ENCODE data around the gene TCF15.

The TCF15 gene

DNA sequence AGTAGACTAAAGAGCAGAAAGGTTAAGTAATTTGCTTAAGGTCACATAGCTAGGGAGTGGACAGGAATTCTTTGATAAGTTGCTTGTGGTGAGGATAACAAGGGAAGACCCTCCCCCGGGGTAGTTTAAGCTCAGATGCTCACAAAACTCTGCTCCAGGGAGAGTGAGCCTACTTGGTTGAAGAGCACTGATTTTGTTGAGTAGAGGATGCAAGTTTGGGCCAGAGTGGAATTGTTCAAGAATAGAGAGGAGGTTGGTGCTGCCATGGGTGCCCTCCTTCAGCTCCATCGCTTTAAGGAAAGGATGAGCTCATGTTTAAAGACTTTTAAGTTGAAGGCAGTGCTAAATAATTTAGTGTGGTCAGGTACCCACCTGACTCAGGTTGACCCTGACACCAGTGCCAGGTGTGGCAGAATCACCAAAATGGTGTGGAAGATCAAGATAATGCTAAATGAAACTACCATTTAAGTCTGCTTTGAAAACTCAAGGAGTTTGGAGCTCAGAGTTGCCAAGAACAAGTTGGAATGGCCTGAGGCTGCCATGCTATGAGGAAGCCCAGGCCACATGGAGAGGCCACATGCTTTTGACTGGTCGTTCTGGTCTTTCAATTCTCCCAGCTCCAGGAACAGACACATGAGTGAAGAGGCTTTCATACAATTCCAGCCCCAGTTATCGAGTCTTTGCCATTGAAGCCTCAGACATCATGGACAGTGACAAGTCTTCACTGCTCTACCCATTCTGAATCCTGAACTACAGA, 8.0 kb upstream of the TCF15 start:
- DNase-seq (ENCODE audit: low read depth in 1 of 2, low spot score in 1 of 2): peak in 1 of 2 experiments; percentile 54
- no peak for TF ChIP-seq JUND (IDR thresholded peaks at IDR 0.05; ENCODE audit: low read depth)
- in situ Hi-C loops (cut with HindIII; ENCODE audit: low pct_unique_long_range_greater_than_20kb, low sequenced_read_pairs): no loop called here

DNA sequence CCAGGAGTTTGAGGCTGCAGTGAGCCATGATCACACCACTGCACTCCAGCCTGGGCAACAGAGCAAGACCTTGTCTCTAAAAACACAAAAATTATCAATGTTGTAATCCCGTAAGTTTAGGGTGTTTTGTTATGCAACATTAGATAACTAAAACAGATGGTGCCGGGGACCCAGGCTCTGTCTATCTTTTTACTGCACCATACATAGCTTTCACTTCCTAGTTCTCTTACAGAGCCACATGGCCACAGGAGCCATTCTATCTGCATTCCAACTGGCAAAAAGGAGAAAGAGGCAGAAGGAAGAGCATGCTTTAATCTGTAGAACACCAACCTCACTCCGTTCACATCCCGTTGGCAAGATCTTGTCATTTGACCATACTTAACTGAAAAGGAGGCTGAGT, 5.4 kb upstream of the TCF15 start:
- in situ Hi-C loops (cut with HindIII; ENCODE audit: low pct_unique_long_range_greater_than_20kb, low sequenced_read_pairs): no loop called here
- TF ChIP-seq JUND (IDR thresholded peaks at IDR 0.05; ENCODE audit: low read depth): no peak
- no peak for DNase-seq (ENCODE audit: low read depth in 1 of 2, low spot score in 1 of 2)

DNA sequence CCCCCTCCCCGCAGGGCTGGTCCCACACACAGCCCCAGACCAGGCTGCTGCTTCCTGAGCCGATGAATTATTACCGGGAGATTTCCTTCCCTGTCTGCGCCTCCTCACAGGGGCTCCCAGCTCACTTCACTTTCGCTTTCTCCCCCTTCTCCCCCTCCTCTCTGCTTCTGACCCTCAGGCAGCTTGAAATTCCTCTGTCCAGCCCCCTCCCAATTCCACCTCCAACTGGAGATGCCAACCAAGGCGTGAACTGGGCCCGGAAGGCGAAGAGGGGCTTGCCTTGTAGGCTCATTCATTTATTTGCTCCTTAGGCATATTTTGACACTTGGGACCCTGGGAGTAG, 1.7 kb upstream of the TCF15 start:
- in situ Hi-C loops (cut with HindIII; ENCODE audit: low pct_unique_long_range_greater_than_20kb, low sequenced_read_pairs): no loop called here

DNA sequence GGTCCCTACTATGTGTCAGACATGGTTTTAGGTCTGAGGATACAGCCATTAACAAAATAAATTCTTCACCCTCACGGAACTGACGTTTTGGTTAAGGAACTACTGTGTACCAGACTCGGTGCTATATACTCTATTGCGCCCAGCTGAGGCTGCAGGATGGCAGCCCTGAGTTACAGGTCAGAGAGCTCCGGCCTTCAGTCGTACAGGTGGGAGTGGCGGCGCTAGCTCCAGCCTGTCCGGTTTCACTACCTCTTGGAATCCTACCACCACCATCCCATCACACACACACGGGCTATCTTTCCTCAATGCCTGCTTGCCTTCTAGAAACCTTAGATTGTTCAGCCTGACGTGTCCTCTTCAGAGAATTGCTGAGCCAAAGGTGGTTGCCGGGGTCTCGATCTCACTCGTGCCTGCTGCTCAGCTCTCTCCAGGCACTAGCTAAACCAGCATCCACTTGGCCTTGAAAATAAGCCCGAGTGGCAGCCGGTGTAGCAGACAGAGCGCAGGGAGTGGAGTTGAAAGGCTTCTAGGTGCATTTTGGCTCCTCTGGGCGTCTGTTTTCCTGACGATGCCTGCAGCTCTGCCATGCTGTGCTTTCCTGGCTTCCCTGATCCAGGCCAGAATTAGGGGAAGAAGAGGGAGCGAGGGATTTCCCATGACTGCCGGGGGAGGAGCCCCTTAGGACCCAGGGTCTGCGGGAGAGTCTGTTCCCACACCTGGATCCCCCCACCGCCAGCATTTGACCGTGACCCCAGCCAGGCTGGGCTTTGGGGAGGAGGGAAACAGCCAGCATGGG, 1.1 kb upstream of the TCF15 start:
- in situ Hi-C loops (cut with HindIII; ENCODE audit: low pct_unique_long_range_greater_than_20kb, low sequenced_read_pairs): no loop called here
- TF ChIP-seq JUND (IDR thresholded peaks at IDR 0.05; ENCODE audit: low read depth): no peak
- DNase-seq (ENCODE audit: low read depth in 1 of 2, low spot score in 1 of 2): no peak

More for the DNA sequence above, 1.7 kb upstream of the TCF15 start:
- no peak for DNase-seq (ENCODE audit: low read depth in 1 of 2, low spot score in 1 of 2)
- TF ChIP-seq JUND (IDR thresholded peaks at IDR 0.05; ENCODE audit: low read depth): no peak

DNA sequence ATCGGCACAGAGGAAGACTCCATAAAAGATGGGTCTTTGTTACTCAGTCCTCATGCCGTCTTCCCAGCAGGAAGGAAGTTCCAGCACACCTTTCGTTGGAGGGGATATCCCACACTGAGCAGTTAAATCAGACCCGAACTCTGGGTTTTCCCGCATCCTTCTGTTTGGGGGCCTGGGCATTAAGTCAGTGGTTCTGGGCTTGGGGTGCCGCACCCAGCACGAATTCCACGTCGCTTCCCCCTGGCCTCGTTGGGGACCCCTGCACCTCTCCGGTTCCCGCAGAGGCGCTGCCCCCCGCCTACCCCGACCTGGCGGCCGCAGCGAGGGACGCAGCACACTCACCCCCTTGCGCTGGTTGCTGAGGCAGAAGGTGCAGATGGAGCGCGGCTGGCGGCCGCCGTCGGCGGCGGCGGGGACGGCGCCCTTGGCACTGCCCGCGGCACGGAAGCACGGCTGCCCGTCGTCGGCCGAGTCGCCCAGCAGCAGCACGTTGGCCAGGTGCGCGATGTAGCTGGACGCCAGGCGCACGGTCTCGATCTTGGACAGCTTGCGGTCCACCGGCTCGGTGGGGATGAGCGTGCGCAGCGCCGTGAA, 641 bp downstream of the TCF15 start:
- in situ Hi-C loops (cut with HindIII; ENCODE audit: low pct_unique_long_range_greater_than_20kb, low sequenced_read_pairs): no loop called here
- TF ChIP-seq JUND (IDR thresholded peaks at IDR 0.05; ENCODE audit: low read depth): no peak
- DNase-seq (ENCODE audit: low read depth in 1 of 2, low spot score in 1 of 2): no peak

DNA sequence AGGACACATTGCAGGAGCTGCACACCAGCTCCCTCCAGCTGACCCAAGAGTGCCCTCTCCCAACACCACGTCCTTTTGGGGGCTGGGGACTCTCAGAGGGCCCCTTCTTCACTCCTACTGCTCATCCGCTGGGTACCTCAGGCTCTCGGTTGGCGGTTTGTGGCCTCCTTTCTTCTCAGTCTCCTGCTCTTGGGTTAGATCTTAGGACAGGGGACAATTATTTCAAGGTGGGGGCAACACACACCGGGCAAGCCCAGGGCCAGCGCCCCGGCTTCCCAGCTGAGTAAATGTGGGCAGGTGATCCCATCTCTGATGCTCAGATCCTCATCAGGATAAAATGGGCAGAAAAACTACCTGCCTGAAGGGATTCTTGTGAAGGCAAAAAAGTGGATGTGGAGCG, 1.1 kb downstream of the TCF15 start:
- in situ Hi-C loops (cut with HindIII; ENCODE audit: low pct_unique_long_range_greater_than_20kb, low sequenced_read_pairs): no loop called here
- DNase-seq (ENCODE audit: low read depth in 1 of 2, low spot score in 1 of 2): no peak
- no peak for TF ChIP-seq JUND (IDR thresholded peaks at IDR 0.05; ENCODE audit: low read depth)

DNA sequence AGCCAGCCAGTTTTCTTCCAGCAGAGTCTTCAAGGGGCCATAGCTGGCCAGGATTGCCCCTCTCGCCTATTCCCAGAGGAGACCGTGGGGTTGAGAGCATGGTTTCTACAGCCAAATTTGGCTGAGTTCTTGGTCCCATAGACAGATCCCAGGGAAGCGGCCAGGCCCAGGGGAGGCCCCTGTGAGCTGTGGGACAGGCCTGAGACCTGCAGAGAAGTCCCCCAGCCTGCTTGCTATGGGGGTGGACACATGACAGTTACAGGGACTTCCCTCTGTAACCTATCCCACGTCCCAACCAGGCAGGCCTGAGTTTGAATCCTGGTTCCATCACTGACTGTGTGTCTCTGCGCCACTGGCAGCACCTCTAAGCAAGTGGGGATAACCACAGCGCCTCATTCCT, 2.6 kb downstream of the TCF15 start:
- in situ Hi-C loops (cut with HindIII; ENCODE audit: low pct_unique_long_range_greater_than_20kb, low sequenced_read_pairs): no loop called here
- no peak for TF ChIP-seq JUND (IDR thresholded peaks at IDR 0.05; ENCODE audit: low read depth)

DNA sequence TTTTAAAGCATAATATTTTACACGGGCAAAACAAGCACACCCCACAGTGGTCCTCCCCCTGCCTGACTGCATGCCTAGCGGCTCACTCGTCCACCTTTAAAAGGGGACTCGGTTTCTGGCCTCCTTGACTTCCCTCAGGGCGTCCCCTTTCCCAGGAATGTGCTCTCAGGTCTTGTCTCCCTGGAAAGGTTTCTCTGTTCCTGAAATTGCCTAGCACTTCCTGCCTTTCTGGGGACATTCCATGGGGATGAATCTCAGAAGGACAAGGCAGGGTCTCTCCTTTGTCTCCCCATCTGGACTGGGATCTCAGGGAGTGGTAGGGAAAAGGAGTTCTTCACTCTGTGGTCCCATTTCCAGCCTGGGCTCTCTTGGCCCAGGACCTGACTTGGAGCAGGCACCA, 4.9 kb downstream of the TCF15 start:
- no peak for TF ChIP-seq JUND (IDR thresholded peaks at IDR 0.05; ENCODE audit: low read depth)
- no peak for DNase-seq (ENCODE audit: low read depth in 1 of 2, low spot score in 1 of 2)
- in situ Hi-C loops (cut with HindIII; ENCODE audit: low pct_unique_long_range_greater_than_20kb, low sequenced_read_pairs): no loop called here

More for the DNA sequence above, 2.6 kb downstream of the TCF15 start:
- DNase-seq (ENCODE audit: low read depth in 1 of 2, low spot score in 1 of 2): no peak

DNA sequence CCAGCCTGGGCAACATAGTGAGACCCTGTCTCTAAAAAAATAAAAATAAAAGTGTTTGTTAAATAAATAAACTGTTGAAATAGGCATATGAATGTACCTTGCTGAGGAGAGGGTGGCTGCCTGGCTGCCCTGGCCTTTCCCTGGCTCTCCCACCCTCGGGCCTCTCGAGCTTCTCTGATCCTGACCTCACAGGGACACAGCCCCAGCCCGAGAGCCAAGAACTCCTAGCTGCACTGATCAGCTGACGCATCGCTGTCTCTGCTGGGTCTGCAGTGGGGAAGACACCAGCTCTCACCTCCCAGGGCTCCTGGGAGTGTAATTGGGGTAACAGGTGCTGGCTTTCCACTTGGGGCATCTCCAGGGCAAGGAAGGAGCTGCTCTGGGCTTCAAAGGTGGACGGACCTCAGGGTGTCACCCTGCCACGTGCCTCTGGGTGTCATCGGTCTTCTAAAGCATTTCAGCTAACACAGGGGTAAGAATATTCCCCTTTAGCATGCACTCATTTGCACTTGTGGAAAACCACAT, 6.9 kb downstream of the TCF15 start:
- DNase-seq (ENCODE audit: low read depth in 1 of 2, low spot score in 1 of 2): peak in 1 of 2 experiments; percentile 30
- in situ Hi-C loops (cut with HindIII; ENCODE audit: low pct_unique_long_range_greater_than_20kb, low sequenced_read_pairs): no loop called here
- no peak for TF ChIP-seq JUND (IDR thresholded peaks at IDR 0.05; ENCODE audit: low read depth)

DNA sequence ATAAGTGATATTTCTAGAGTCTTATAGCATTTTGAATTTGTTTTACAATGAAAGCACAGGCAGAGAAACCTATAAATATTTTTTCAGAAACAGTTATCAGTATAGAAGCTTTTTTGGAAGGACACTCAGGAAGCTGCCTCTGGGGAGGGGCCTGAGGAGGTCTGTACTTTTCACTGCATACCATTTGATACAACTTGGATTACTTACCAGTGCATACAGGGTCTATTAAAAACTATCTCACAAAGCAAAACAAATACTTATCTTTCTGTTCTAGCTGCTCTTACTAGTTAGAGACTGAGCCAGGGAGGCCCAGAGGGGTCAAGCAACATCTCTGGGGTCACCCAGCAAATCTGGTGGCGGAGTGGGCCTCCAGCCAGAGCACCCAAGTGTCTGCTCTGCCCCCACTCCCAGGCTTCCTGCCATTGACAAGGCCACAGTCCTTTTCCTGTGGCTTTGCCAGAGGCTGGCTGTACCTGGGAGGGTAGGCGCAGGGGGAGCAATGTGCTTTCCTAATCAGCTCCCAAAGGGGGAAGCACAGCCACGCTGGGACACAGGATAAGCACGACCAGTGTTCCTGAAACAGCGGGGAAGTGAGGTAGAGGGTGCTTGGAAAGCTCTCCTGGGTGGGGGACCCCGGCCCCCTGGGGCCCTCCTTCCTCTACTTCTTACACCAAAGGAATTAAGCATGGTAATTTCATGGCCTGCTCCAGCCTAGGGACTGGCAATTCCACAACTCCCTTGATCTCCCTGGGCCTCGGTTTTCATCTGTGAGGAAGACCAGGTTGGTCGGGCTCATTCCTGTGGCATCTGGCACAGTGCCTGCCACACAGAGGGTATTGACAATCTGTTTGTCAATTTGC, 7.8 kb downstream of the TCF15 start:
- TF ChIP-seq JUND (IDR thresholded peaks at IDR 0.05; ENCODE audit: low read depth): no peak
- DNase-seq (ENCODE audit: low read depth in 1 of 2, low spot score in 1 of 2): peak in 1 of 2 experiments; percentile 47
- in situ Hi-C loops (cut with HindIII; ENCODE audit: low pct_unique_long_range_greater_than_20kb, low sequenced_read_pairs): no loop called here

DNA sequence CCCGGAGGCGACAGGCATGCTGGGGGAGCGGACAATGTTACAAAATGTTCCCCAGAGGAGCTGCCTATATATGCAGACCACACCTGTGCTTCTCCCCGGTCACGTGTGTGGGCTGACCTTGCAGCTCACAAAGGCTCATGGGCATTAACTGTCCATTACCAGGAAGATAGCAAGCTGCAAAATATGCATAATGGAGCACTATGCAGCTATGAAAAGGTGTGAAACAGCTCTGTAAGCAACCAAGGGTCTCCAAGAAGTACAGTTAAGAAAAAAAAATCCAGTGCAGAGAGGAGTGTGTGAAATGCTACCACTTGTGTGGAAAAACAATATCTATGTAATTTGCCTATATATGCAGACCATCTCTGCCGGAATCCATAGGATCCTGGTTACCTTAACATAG, 9.4 kb downstream of the TCF15 start:
- DNase-seq (ENCODE audit: low read depth in 1 of 2, low spot score in 1 of 2): no peak
- TF ChIP-seq JUND (IDR thresholded peaks at IDR 0.05; ENCODE audit: low read depth): no peak
- in situ Hi-C loops (cut with HindIII; ENCODE audit: low pct_unique_long_range_greater_than_20kb, low sequenced_read_pairs): no loop called here

DNA sequence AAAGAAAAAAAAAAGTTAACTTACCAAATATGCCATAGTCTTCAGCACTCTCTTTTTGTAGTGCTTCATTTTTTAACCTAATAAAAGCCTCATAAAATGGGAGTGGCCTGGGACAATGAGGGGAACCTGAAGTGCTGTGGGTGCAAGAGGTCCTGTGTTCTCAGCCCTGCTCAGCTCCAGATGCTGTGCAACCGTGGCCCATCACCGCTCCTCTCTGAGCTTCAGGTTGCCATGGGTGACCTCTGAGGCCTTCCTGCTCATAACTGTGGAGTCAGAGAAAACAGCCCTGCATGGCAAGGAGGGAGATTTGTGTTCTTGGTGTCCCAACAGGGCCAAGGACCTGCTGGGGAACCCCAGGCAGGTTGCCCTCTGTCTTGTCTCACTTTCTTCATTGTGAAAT, 10.0 kb downstream of the TCF15 start:
- TF ChIP-seq JUND (IDR thresholded peaks at IDR 0.05; ENCODE audit: low read depth): no peak
- in situ Hi-C loops (cut with HindIII; ENCODE audit: low pct_unique_long_range_greater_than_20kb, low sequenced_read_pairs): no loop called here
- no peak for DNase-seq (ENCODE audit: low read depth in 1 of 2, low spot score in 1 of 2)
